Subcutaneous adipose tissue (tissue), 4 donors: ENCODE results near the gene SRGAP2B. TPM values are rescaled to one million over a fixed set of nuclear protein-coding genes. Genes with fewer than 3 reads are reported as not detected.
"Not testable (repeated sequence)": the region's sequence is repeated elsewhere in the genome, so short reads cannot be mapped to it uniquely, and the experiment has no call there.

Experiments used
- small RNA-seq: library from RNA; depleted of rRNA; stranded (forward); fragments of <200 nt; gene quantifications from one replicate; pipeline ENCODE3, GENCODE V24; 2016
- total RNA-seq, 4 donors: library from RNA; depleted of rRNA; stranded (reverse); fragments of >200 nt; gene quantifications; one replicate each; pipeline ENCODE4 v1.1.0, GENCODE V29; 2016
- TF ChIP-seq, protein P1 (sequence below): fragments of 450-650 bp; IDR thresholded peaks from one replicate; pipeline ENCODE4 v1.5.1; 2016; ENCODE audit warnings: low read depth, mild to moderate bottlenecking, control low read depth, antibody characterized with exemption, moderate library complexity

SRGAP2B gene
- total RNA-seq, result 10 to 100 TPM; 13.0 to 35.0 (median 25.5) TPM

DNA sequence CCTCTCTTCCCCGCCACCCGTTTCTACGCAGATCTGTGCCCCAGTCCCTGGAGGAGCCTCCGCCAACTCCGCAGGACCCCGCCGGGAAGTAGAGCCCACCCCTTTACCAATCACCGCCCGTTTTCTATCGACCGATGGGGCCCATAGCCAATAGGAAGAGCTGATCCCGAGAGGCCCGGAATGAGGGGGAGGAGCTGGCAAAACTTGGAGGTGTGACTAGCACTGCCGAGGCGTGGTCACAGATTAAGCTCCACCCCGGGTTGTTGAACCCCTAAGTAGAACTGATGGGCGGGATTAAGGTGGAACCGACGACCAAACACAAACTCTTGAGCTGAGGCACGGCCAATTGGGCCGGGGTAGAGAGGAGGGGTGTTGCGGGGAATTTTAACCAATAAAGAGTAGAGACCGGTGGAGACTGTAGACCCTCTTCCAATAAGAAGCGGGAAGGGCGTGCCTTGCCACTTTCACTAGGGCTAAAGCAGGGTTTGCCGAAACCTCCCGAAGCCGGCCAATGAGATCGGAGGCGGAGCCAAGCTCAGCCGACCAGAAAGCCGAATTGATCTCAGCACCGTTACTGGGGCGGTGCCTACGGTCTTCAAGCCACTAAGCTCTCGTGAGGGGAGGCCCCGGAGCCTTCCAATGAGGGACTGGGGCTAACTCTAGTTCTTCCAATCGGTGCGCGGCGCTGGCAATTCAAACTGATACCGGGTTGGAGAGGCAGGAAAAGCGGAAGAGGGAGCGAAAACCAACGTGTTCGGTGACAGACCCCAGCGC lies at the start of gene SRGAP2B, which contains the start of gene FAM72D:
SRGAP2B (minus strand) TSS at position 45 of the 774 bp plus-strand sequence. CDS start 2,427 bp downstream, outside the sequence.
FAM72D (plus strand) TSS at position 691 of the 774 bp plus-strand sequence. CDS start 874 bp downstream, outside the sequence.
- TF ChIP-seq, protein P1, sequence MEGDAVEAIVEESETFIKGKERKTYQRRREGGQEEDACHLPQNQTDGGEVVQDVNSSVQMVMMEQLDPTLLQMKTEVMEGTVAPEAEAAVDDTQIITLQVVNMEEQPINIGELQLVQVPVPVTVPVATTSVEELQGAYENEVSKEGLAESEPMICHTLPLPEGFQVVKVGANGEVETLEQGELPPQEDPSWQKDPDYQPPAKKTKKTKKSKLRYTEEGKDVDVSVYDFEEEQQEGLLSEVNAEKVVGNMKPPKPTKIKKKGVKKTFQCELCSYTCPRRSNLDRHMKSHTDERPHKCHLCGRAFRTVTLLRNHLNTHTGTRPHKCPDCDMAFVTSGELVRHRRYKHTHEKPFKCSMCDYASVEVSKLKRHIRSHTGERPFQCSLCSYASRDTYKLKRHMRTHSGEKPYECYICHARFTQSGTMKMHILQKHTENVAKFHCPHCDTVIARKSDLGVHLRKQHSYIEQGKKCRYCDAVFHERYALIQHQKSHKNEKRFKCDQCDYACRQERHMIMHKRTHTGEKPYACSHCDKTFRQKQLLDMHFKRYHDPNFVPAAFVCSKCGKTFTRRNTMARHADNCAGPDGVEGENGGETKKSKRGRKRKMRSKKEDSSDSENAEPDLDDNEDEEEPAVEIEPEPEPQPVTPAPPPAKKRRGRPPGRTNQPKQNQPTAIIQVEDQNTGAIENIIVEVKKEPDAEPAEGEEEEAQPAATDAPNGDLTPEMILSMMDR, result not testable (repeated sequence)

Small RNA genes lying within 50 kb of the gene (small RNA-seq; reads per million reads assigned to genes)
- not detected for gene AC242498.1

Other genes with a start within 250 kb of the SRGAP2B start
- gene FAM72D, start 646 bp upstream of the SRGAP2B start, total RNA-seq, result 1 to 10 TPM in 1 of 4 donors, under 1 TPM in 2, not detected in 1; 0.44 to 1.0 (median 0.65) TPM
- not detected for gene PPIAL4D, start 146.8 kb upstream of the SRGAP2B start, total RNA-seq